GM23338 (cell line): Measurements from ENCODE around the gene SH3TC1. TPM values are rescaled to one million over a fixed set of nuclear protein-coding genes. Genes with fewer than 3 reads are reported as not detected.

Experiments used
- ATAC-seq: fragments of 200-7000 bp; cut with Tn5 transposase; 3 replicates; pipeline ENCODE4 v1.9.1; 2020
- DNase-seq: peaks from one replicate; pipeline ENCODE4 v3.0.0-alpha.2; 2015; ENCODE audit warnings: low spot score
- H2AFZ ChIP-seq: fragments of 200-600 bp; sonication (generic); 2 replicates; pipeline ENCODE4 v1.8.0; 2016; ENCODE audit warnings: antibody characterized with exemption, mild to moderate bottlenecking, moderate library complexity
- H3F3A ChIP-seq: fragments of 200-600 bp; sonication (generic); replicated peaks from 2 replicates; pipeline ENCODE4 v1.8.0; 2017; ENCODE audit warnings: antibody characterized with exemption, mixed run types, low read depth
- H3K27ac ChIP-seq: fragments of 200-600 bp; sonication (generic); 2 replicates; pipeline ENCODE4 v1.6.1; 2016; ENCODE audit warnings: low read depth
- H3K27me3 ChIP-seq: fragments of 200-600 bp; sonication (generic); 2 replicates; pipeline ENCODE4 v1.8.0; 2016; ENCODE audit warnings: mild to moderate bottlenecking, mixed run types, moderate library complexity; ENCODE audit not compliant: insufficient read depth
- H3K36me3 ChIP-seq: fragments of 200-600 bp; sonication (generic); 2 replicates; pipeline ENCODE4 v1.8.0; 2016; ENCODE audit warnings: mild to moderate bottlenecking; ENCODE audit not compliant: insufficient read depth
- H3K4me1 ChIP-seq: fragments of 200-600 bp; sonication (generic); 2 replicates; pipeline ENCODE4 v1.8.0; 2016; ENCODE audit warnings: mild to moderate bottlenecking, moderate library complexity; ENCODE audit not compliant: insufficient read depth
- H3K4me2 ChIP-seq: fragments of 200-600 bp; sonication (generic); 2 replicates; pipeline ENCODE4 v1.7.1; 2017; ENCODE audit warnings: mixed run types
- H3K4me3 ChIP-seq: fragments of 200-600 bp; sonication (generic); 2 replicates; pipeline ENCODE4 v1.6.1; 2016; ENCODE audit warnings: mixed run types
- H3K79me2 ChIP-seq: fragments of 200-600 bp; sonication (generic); replicated peaks from 2 replicates; pipeline ENCODE4 v1.8.0; 2017; ENCODE audit warnings: mild to moderate bottlenecking; ENCODE audit not compliant: insufficient read depth
- H3K9me2 ChIP-seq: fragments of 200-600 bp; sonication (generic); 2 replicates; pipeline ENCODE4 v1.8.0; 2017; ENCODE audit not compliant: insufficient read depth
- H4K20me1 ChIP-seq: fragments of 200-600 bp; sonication (generic); replicated peaks from 2 replicates; pipeline ENCODE4 v1.8.0; 2017; ENCODE audit warnings: mild to moderate bottlenecking; ENCODE audit not compliant: insufficient read depth
- H3K27ac Mint-ChIP-seq: 2 replicates; pipeline ENCODE4 v1.8.0; 2020; ENCODE audit warnings: inconsistent platforms, mild to moderate bottlenecking, moderate library complexity, mixed read lengths
- H3K27me3 Mint-ChIP-seq: 3 replicates; pipeline ENCODE4 v1.8.0; 2022; ENCODE audit warnings: low read depth, mild to moderate bottlenecking, moderate library complexity, mixed read lengths, inconsistent platforms; ENCODE audit not compliant: insufficient read depth, poor library complexity
- H3K36me3 Mint-ChIP-seq: 3 replicates; pipeline ENCODE4 v1.8.0; 2021; ENCODE audit warnings: low read depth, mild to moderate bottlenecking, inconsistent platforms, moderate library complexity, mixed read lengths
- H3K4me1 Mint-ChIP-seq: 3 replicates; pipeline ENCODE4 v1.8.0; 2020; ENCODE audit warnings: mild to moderate bottlenecking, inconsistent platforms, mixed read lengths
- H3K4me3 Mint-ChIP-seq: 3 replicates; pipeline ENCODE4 v1.8.0; 2021; ENCODE audit warnings: moderate library complexity, mild to moderate bottlenecking, inconsistent platforms, mixed read lengths
- H3K9me3 Mint-ChIP-seq: 3 replicates; pipeline ENCODE4 v1.8.0; 2020; ENCODE audit warnings: moderate library complexity, mild to moderate bottlenecking, inconsistent platforms, mixed read lengths
- CREB1 ChIP-seq: fragments of 250-450 bp; sonication (Bioruptor Pico); IDR thresholded peaks from 2 replicates; pipeline ENCODE4 v1.5.0; 2020; ENCODE audit warnings: low read depth, mild to moderate bottlenecking, moderate library complexity
- ETS1 ChIP-seq: IDR thresholded peaks from 2 replicates; pipeline ENCODE4 v1.6.1; 2016; ENCODE audit warnings: antibody characterized with exemption
- EZH2 ChIP-seq: fragments of 200-600 bp; sonication (generic); IDR thresholded peaks from one replicate; pipeline ENCODE4 v1.8.0; 2017; ENCODE audit warnings: antibody characterized with exemption, mild to moderate bottlenecking, low read depth; ENCODE audit not compliant: unreplicated experiment
- EZH2phosphoT487 ChIP-seq: fragments of 200-600 bp; sonication (generic); IDR thresholded peaks from one replicate; pipeline ENCODE4 v1.8.1; 2018; ENCODE audit warnings: antibody characterized with exemption; ENCODE audit not compliant: unreplicated experiment
- JUNB ChIP-seq: IDR thresholded peaks from one replicate; pipeline ENCODE4 v1.6.1; 2016; ENCODE audit warnings: antibody characterized with exemption; ENCODE audit not compliant: unreplicated experiment
- NANOG ChIP-seq: IDR thresholded peaks from 2 replicates; pipeline ENCODE4 v1.6.1; 2016; ENCODE audit warnings: antibody characterized with exemption, borderline replicate concordance
- POLR2AphosphoS5 ChIP-seq: IDR thresholded peaks from 2 replicates; pipeline ENCODE4 v1.6.1; 2016; ENCODE audit warnings: antibody characterized with exemption, low read depth
- REST ChIP-seq: IDR thresholded peaks from one replicate; pipeline ENCODE4 v1.6.1; 2018; ENCODE audit warnings: antibody characterized with exemption; ENCODE audit not compliant: unreplicated experiment
- STAT1 ChIP-seq: IDR thresholded peaks from one replicate; pipeline ENCODE4 v1.6.1; 2016; ENCODE audit warnings: antibody characterized with exemption; ENCODE audit not compliant: unreplicated experiment
- ZNF114 ChIP-seq: fragments of 250-450 bp; sonication (Bioruptor Pico); IDR thresholded peaks from 2 replicates; pipeline ENCODE4 v1.5.0; 2020; ENCODE audit warnings: mild to moderate bottlenecking, moderate library complexity
- ZNF331 ChIP-seq: fragments of 250-450 bp; sonication (Bioruptor Pico); IDR thresholded peaks from 2 replicates; pipeline ENCODE4 v1.5.0; 2020; ENCODE audit warnings: low read depth, mild to moderate bottlenecking, moderate library complexity
- ZNF462 ChIP-seq: fragments of 250-450 bp; sonication (Bioruptor Pico); IDR thresholded peaks from 2 replicates; pipeline ENCODE4 v1.5.0; 2020; ENCODE audit warnings: mild to moderate bottlenecking, moderate library complexity
- polyA plus RNA-seq: library from polyadenylated mRNA; unstranded; fragments of >200 nt; fragmentation: Nextera tagmentation; extraction: Ambion mirVana; gene quantifications from 2 replicates; pipeline ENCODE4 v1.2.1, GENCODE V29; 2016
- total RNA-seq: library from RNA; depleted of rRNA; stranded (reverse); fragments of >200 nt; shearing (Covaris generic); gene quantifications from 2 replicates; pipeline ENCODE4 v1.2.3, GENCODE V29; 2014
- TF ChIP-seq, protein P1 (sequence below), 2 experiments: fragments of 200-600 bp in 1 of 2; sonication (generic) in 1 of 2; conservative IDR thresholded peaks; 2 replicates each; pipeline versions ENCODE4 v1.5.1 to v1.6.1; 2016 to 2017; ENCODE audit warnings: antibody characterized with exemption in 2 of 2, low read depth in 2 of 2, mild to moderate bottlenecking in 2 of 2, moderate library complexity in 1 of 2

SH3TC1 gene
- total and polyA plus RNA-seq, 2 experiments from 2014 or later, result 0.07 TPM; not detected in 1

DNA sequence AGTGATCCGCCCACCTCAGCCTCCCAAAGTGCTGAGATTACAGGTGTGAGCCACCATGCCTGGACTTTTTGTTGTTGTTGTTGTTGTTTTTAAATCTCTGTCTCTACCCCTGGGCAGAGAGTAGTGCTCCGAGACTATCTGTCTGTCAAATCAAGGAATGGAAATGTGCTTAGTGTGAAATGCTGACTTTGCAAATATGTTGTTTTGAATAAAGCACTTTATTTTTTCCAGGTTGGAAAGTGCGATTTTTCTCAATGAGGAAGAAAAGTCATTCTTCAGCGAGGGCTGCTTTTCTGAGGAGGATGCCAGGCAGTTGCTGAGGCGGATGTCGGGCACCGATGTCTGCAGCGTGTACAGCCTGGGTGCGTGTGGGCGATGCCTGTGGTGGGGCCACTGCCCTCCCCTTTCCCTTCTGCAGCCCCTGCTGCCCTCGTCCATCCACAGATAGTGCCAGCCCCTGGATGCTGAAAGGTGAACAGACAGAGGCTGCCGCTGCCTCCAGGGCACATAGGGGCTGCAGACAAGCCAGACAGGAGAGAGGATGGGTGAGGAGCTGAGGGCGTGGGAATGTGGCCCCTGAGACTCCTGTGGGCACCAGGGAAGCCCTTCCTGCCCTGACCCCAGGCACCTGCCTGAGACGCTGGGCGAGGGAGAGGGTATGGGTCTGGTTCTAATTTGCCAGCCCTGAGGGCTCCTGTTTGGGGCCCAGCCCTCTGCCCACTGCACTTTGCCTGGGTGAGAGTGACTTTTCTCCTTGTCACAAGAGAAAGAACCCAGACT is 23.7 kb downstream of the SH3TC1 start:
- Histone ChIP-seq H3K27ac (no peak overlapping the region), H3K4me2 (no peak overlapping the region), H3K27me3 (no peaks in the 10 kb centered on the region), H3K79me2 (no peaks in the 10 kb centered on the region), H3K4me1 (peaks cover 11% of the 10 kb centered on the region), H2AFZ (no peak overlapping the region), H3K9me2 (no peaks in the 10 kb centered on the region), H3F3A (no peaks in the 10 kb centered on the region), H3K4me3 (no peak overlapping the region), H3K36me3 (no peaks in the 10 kb centered on the region), H4K20me1 (no peaks in the 10 kb centered on the region)
- Mint-ChIP-seq H3K27ac (no peak overlapping the region), H3K4me1 (peaks cover 23% of the 10 kb centered on the region), H3K36me3 (no peaks in the 10 kb centered on the region), H3K27me3 (peaks cover 9% of the 10 kb centered on the region), H3K4me3 (no peak overlapping the region), H3K9me3 (no peaks in the 10 kb centered on the region)
- TF ChIP-seq, protein P1, sequence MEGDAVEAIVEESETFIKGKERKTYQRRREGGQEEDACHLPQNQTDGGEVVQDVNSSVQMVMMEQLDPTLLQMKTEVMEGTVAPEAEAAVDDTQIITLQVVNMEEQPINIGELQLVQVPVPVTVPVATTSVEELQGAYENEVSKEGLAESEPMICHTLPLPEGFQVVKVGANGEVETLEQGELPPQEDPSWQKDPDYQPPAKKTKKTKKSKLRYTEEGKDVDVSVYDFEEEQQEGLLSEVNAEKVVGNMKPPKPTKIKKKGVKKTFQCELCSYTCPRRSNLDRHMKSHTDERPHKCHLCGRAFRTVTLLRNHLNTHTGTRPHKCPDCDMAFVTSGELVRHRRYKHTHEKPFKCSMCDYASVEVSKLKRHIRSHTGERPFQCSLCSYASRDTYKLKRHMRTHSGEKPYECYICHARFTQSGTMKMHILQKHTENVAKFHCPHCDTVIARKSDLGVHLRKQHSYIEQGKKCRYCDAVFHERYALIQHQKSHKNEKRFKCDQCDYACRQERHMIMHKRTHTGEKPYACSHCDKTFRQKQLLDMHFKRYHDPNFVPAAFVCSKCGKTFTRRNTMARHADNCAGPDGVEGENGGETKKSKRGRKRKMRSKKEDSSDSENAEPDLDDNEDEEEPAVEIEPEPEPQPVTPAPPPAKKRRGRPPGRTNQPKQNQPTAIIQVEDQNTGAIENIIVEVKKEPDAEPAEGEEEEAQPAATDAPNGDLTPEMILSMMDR (conservative IDR thresholded peaks at IDR 0.05; ENCODE audit: low read depth in 2 of 2), result no peak
- TF ChIP-seq POLR2AphosphoS5 (no peak), EZH2phosphoT487 (no peak), ZNF114 (no peak), NANOG (no peak), ETS1 (no peak), REST (no peak), CREB1 (CRISPR knock-in tag) (no peak), EZH2 (no peak), ZNF331 (CRISPR knock-in tag) (no peak), ZNF462 (no peak), STAT1 (no peak), JUNB (no peak)
- ATAC-seq, result no peak
- DNase-seq, result no peak
